Cardiac muscle cell (in vitro differentiated cells and primary cell): ENCODE results near the gene SLFN5. TPM values are rescaled to one million over a fixed set of nuclear protein-coding genes. Genes with fewer than 3 reads are reported as not detected.
A peak's percentile ranks its signal among the peaks of the same experiment; 100 is the strongest.

Experiments
- DNase-seq, 2 donors: peaks; one replicate each; pipeline versions ENCODE4 v3.0.0 to v3.0.0-alpha.2; 2010 to 2017; ENCODE audit warnings: low read depth in 1 of 2, low spot score in 1 of 2
- H3K27ac ChIP-seq: fragments of 200-600 bp; sonication (generic); 2 replicates; pipeline ENCODE4 v1.5.1; 2016
- H3K27me3 ChIP-seq: fragments of 200-600 bp; sonication (generic); 2 replicates; pipeline ENCODE4 v1.6.0; 2016; ENCODE audit warnings: control low read depth
- H3K36me3 ChIP-seq: fragments of 200-600 bp; sonication (generic); 2 replicates; pipeline ENCODE4 v1.5.1; 2016; ENCODE audit warnings: control low read depth
- H3K4me1 ChIP-seq: fragments of 200-600 bp; sonication (generic); 2 replicates; pipeline ENCODE4 v1.8.1; 2017; ENCODE audit warnings: low read depth, mild to moderate bottlenecking, mixed run types
- H3K4me3 ChIP-seq: fragments of 200-600 bp; sonication (generic); 2 replicates; pipeline ENCODE4 v1.5.1; 2016; ENCODE audit warnings: mild to moderate bottlenecking
- H3K9me3 ChIP-seq: fragments of 200-600 bp; sonication (generic); 2 replicates; pipeline ENCODE4 v1.5.1; 2017; ENCODE audit warnings: low read depth, mild to moderate bottlenecking, control low read depth
- polyA plus RNA-seq: library from polyadenylated mRNA; unstranded; fragments of >200 nt; fragmentation: Nextera tagmentation; extraction: Ambion mirVana; gene quantifications from 2 replicates; pipeline ENCODE4 v1.2.1, GENCODE V29; 2016
- total RNA-seq: library from RNA; depleted of rRNA; stranded (reverse); fragments of >200 nt; gene quantifications from 2 replicates; pipeline ENCODE4 v1.2.3, GENCODE V29; 2016
- TF ChIP-seq, protein P1 (sequence below): IDR thresholded peaks from 2 replicates; pipeline ENCODE4 v1.5.1; 2012; ENCODE audit warnings: low read depth, mild to moderate bottlenecking, low read length

SLFN5 gene
- total and polyA plus RNA-seq, 2 experiments from 2014 or later, result 2.7 to 8.3 TPM

DNA sequence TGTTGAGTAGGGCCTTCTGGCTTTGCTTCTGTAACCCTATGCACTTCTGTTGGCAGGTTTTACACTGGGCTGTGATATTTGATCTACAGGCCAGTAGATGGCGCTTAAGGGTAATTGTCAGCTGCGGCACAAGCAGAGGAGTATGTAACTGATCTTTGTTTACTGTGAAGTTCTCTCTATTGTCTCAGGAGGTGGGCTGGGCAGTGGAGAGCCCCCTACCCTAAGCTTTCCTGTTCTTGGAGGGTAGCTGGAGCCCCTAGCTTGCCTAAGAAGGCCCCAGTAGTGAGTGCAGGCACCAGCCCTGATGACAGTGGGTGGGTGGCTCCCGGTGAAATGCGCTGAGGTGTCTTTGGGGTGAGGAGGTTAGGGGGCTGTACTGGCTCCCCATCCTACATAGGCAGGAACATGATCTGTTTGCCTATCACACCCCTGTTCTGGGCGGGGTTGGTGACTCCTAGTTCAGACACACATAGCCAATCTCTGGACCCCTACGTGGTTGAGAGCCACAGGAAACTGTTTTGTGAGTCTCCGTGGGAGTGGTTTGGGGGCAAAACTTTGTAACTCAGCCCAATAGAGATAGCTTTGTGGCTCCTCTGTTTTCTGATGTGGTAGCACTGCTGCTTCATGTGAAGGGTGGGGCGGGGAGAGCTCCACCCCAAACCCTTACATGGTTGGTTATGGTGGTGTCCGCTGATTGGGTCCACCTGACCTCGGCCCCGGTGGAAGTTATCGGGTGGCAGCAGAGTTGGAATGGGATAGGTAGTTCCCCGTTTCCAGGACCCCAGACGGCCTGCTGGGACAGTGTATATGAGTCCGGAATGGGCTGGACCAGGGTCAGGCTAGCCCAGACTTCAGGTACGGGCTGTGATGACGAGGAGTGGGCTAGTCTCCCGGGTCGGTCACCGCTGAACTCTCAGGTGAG is 70.2 kb downstream of the SLFN5 start:
- no peaks in the 10 kb centered on the region for H3K36me3 ChIP-seq
- DNase-seq, result peak; percentile 72 to 90
- peak overlapping the region; percentile 2 for H3K4me3 ChIP-seq
- H3K9me3 ChIP-seq, result no peaks in the 10 kb centered on the region
- TF ChIP-seq, protein P1, sequence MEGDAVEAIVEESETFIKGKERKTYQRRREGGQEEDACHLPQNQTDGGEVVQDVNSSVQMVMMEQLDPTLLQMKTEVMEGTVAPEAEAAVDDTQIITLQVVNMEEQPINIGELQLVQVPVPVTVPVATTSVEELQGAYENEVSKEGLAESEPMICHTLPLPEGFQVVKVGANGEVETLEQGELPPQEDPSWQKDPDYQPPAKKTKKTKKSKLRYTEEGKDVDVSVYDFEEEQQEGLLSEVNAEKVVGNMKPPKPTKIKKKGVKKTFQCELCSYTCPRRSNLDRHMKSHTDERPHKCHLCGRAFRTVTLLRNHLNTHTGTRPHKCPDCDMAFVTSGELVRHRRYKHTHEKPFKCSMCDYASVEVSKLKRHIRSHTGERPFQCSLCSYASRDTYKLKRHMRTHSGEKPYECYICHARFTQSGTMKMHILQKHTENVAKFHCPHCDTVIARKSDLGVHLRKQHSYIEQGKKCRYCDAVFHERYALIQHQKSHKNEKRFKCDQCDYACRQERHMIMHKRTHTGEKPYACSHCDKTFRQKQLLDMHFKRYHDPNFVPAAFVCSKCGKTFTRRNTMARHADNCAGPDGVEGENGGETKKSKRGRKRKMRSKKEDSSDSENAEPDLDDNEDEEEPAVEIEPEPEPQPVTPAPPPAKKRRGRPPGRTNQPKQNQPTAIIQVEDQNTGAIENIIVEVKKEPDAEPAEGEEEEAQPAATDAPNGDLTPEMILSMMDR, result peak; percentile 76
- H3K27me3 ChIP-seq, result peaks cover 7% of the 10 kb centered on the region
- H3K4me1 ChIP-seq, result no peaks in the 10 kb centered on the region
- no peak overlapping the region for H3K27ac ChIP-seq

DNA sequence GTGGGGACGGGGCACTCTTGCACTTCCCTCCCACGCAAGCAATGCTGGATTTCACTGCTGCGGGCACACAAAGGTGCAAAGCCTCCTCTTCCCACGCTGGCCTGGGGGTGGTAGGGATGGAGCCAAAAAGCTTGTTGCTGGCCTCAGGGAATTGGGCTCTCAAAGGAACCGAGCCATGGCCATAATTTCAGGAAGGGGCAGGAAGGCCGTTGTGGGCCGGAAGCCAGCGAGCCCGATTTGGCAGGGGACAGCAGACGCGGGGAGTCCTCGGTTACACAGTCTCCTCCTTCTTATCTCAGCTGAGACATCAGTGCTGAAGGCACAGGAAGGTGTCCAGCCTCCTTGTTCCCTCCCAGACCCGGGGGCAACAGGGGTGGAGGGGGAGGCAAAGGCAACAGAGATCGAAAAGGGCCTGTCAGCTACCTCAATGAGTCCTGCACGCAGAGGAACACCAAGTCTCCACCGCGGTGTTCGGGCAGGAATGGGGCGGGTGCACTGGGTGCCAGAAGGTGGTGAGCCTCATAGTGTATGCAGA is 71.1 kb downstream of the SLFN5 start:
- no peak for DNase-seq
- Histone ChIP-seq H3K4me1 (no peaks in the 10 kb centered on the region), H3K27me3 (peaks cover 12% of the 10 kb centered on the region), H3K9me3 (no peaks in the 10 kb centered on the region), H3K27ac (no peak overlapping the region), H3K4me3 (no peak overlapping the region), H3K36me3 (no peaks in the 10 kb centered on the region)
- TF ChIP-seq, protein P1, result no peak

DNA sequence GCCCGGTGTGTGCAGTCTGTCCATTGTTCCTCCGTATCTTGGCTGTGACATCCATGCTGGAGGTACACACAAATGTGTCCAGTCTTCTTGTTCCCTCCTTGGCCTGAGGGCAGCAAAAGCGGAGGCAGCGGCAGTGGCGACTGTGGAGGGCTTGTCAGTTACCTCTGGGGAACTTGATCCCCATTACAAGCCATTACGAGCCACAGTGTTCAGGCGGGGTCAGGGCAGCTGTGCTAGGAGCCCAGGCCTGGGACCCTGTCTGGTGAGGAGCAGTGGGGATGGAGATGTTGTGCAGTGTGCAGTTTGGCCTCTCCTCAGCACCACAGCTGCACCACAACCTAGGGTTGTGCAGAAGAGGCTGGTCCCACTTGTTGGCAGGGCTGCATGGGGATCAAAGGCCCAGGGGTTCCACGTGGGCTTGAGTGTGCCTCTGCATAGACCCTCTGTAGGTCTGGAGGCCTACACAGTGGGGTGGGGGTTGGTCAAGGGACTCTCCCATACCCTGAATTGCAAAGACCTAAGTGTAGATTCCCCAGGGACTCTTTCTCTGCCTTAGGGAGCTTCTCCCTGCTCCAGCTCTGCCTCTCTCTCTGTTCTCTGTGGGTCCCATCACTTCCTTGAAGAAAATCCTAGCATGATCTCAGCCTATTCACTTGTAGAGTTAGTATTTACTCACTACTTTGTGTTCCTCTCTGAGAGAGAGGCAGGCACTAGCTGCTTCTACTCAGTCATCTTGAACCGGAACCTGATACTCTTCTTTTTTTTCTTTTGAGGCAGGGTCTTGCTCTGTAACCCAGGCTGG is 71.7 kb downstream of the SLFN5 start:
- H3K27ac ChIP-seq, result no peak overlapping the region
- H3K4me1 ChIP-seq, result no peaks in the 10 kb centered on the region
- peaks cover 12% of the 10 kb centered on the region for H3K27me3 ChIP-seq
- TF ChIP-seq, protein P1, result no peak
- H3K4me3 ChIP-seq, result no peak overlapping the region
- H3K9me3 ChIP-seq, result no peaks in the 10 kb centered on the region
- no peak for DNase-seq
- H3K36me3 ChIP-seq, result no peaks in the 10 kb centered on the region

DNA sequence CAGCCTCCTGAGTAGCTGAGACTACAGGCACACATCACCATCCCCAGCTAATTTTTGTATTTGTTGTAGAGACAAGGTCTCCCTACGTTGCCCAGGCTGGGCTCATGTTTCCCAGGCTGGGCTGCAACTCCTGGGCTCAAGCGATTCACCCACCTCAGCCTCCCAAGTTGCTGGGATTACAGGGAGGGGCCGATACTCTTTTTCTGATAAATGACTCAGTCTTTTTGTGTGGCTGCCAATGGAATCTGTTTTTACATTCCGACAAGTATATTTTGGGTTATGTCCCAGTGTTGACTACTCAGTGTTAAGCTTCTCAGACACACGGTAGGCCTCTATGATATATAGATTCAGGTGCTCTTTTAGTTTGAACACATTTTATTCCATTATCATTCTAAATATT is 72.4 kb downstream of the SLFN5 start:
- Histone ChIP-seq H3K27me3 (peaks cover 12% of the 10 kb centered on the region), H3K4me3 (no peak overlapping the region), H3K36me3 (no peaks in the 10 kb centered on the region), H3K27ac (no peak overlapping the region), H3K9me3 (no peaks in the 10 kb centered on the region), H3K4me1 (no peaks in the 10 kb centered on the region)
- TF ChIP-seq, protein P1, result no peak
- DNase-seq, result peak in 1 of 2 donors; percentile 91

DNA sequence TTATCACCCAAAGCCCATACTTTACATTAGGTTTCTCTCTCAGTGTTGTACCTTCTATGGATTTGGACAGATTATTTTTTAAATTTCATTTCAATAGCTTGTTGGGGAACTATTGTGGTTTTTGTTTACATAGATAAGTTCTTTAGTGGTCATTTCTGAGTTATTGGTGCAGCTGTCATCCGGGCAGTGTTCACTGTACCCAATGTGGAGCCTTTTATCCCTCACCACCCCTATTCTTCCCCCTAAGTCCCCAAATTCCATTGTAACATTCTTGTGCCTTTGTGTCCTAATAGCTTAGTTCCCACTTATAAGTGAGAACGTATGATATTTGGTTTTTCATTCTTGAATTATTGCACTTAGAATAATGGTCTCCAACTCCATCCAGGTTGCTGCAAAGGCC is 73.1 kb downstream of the SLFN5 start:
- no peaks in the 10 kb centered on the region for H3K4me1 ChIP-seq
- H3K9me3 ChIP-seq, result no peaks in the 10 kb centered on the region
- peaks cover 11% of the 10 kb centered on the region for H3K27me3 ChIP-seq
- H3K4me3 ChIP-seq, result no peak overlapping the region
- no peak overlapping the region for H3K27ac ChIP-seq
- H3K36me3 ChIP-seq, result no peaks in the 10 kb centered on the region
- no peak for DNase-seq
- TF ChIP-seq, protein P1, result no peak
